Mucosa of descending colon (tissue), 3 donors: ENCODE data around the gene GHR. TPM values are rescaled to one million over a fixed set of nuclear protein-coding genes. Genes with fewer than 3 reads are reported as not detected.

Experiments
- ATAC-seq: fragments of 200-7000 bp; cut with Tn5 transposase; one replicate; pipeline ENCODE4 v1.9.1; 2020; ENCODE audit warnings: mild to moderate bottlenecking, moderate library complexity
- DNase-seq, 3 donors: peaks; one replicate each; pipeline ENCODE4 v3.0.0-alpha.2; 2020
- H3K36me3 ChIP-seq: fragments of 200-600 bp; one replicate; pipeline ENCODE4 v1.8.0; 2021; ENCODE audit warnings: low read depth, mild to moderate bottlenecking
- H3K4me1 ChIP-seq: fragments of 200-600 bp; one replicate; pipeline ENCODE4 v1.8.0; 2021; ENCODE audit warnings: low read depth, mild to moderate bottlenecking
- H3K4me3 ChIP-seq: fragments of 200-600 bp; one replicate; pipeline ENCODE4 v1.8.0; 2021; ENCODE audit warnings: mild to moderate bottlenecking
- H3K9me3 ChIP-seq: fragments of 200-600 bp; one replicate; pipeline ENCODE4 v1.8.0; 2021; ENCODE audit warnings: mild to moderate bottlenecking
- intact Hi-C, 2 donors: fragments of 100-400 bp; cut with DNase I in 1 of 2; cut with micrococcal nuclease in 1 of 2; formaldehyde crosslinking; loops; one replicate each; pipeline versions ENCODE4 v1.11.0 to v1.11.1; 2022; cut with DNase I, micrococcal nuclease
- total RNA-seq, 3 donors: library from RNA; stranded (reverse); fragmentation: NEBNext Ultra II Directional in 2 of 3; extraction: Animal tissue kit (Norgen Biotek cat#: 25700) in 2 of 3; gene quantifications; one replicate each; pipeline versions ENCODE4 v1.2.1 to v1.2.4, GENCODE V29; 2021 to 2023
- TF ChIP-seq, protein P1 (sequence below): fragments of 200-600 bp; IDR thresholded peaks from one replicate; pipeline ENCODE4 v1.8.0; 2022; ENCODE audit warnings: antibody characterized with exemption, mild to moderate bottlenecking
- donor health status: DM: no; HTN: no; CAD: no; lungs with moderate emphysema.
- donor health status: DM: no; HTN: no; CAD: no.
- donor health status: DM: no; HTN: yes; CAD: no.

GHR gene
- total RNA-seq, 3 donors from 2014 or later: 8.7 to 10.3 (median 9.8) TPM

DNA sequence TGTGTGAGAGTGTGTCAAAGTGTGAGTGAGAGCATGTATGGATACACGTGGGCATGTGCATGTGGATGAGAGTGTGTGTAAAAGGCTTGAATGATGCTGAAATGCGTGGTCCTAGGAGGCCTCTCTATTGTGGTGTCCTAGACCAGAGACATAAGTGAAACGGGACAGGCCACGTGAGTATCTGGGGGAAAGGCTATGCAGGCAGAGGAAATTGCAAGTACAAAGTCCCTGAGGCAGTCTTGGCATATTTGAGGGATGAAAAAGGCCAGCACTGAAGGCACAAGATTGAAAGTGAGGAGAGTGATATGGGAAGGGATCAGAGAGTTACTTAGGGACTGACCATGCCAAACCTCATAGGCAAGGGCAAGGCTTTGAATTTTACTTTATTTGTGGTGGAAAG lies 266.2 kb downstream of the GHR start:
- H3K4me1 ChIP-seq: no peaks in the 10 kb centered on the region
- intact Hi-C loops: no loop called here
- DNase-seq (no peak), ATAC-seq (no peak)
- TF ChIP-seq, protein P1, sequence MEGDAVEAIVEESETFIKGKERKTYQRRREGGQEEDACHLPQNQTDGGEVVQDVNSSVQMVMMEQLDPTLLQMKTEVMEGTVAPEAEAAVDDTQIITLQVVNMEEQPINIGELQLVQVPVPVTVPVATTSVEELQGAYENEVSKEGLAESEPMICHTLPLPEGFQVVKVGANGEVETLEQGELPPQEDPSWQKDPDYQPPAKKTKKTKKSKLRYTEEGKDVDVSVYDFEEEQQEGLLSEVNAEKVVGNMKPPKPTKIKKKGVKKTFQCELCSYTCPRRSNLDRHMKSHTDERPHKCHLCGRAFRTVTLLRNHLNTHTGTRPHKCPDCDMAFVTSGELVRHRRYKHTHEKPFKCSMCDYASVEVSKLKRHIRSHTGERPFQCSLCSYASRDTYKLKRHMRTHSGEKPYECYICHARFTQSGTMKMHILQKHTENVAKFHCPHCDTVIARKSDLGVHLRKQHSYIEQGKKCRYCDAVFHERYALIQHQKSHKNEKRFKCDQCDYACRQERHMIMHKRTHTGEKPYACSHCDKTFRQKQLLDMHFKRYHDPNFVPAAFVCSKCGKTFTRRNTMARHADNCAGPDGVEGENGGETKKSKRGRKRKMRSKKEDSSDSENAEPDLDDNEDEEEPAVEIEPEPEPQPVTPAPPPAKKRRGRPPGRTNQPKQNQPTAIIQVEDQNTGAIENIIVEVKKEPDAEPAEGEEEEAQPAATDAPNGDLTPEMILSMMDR: no peak
- H3K9me3 ChIP-seq: no peaks in the 10 kb centered on the region
- no peaks in the 10 kb centered on the region for H3K36me3 ChIP-seq
- H3K4me3 ChIP-seq: no peak overlapping the region

DNA sequence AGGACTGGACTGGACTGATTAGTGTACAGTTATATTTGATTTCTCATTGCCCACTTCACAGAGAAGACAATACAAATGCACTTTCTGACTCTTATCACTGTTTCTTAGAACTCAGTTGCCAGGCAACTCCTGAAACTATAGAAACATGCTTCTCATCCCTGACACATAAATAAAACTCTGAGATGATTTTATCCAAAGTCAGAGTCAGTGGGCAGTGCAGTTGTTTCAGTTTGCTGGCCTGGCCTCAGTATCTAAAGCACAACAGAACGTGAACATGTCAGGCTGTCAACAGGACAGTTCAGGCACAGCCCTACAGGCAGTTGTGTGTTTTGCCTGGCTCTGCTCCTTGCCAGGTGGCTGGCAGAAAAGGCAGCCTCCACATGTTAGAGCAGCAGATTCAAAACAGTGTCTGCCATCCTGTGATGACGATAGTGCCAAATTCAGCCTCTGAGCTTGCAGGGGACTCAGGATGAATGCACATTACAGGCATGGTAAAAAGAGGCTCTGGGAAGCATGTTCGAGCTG lies 268.2 kb downstream of the GHR start:
- DNase-seq (no peak), ATAC-seq (peak; percentile 12)
- no peaks in the 10 kb centered on the region for H3K36me3 ChIP-seq
- H3K4me3 ChIP-seq: no peak overlapping the region
- intact Hi-C loops: no loop called here
- H3K4me1 ChIP-seq: no peaks in the 10 kb centered on the region
- TF ChIP-seq, protein P1: no peak
- H3K9me3 ChIP-seq: no peaks in the 10 kb centered on the region

DNA sequence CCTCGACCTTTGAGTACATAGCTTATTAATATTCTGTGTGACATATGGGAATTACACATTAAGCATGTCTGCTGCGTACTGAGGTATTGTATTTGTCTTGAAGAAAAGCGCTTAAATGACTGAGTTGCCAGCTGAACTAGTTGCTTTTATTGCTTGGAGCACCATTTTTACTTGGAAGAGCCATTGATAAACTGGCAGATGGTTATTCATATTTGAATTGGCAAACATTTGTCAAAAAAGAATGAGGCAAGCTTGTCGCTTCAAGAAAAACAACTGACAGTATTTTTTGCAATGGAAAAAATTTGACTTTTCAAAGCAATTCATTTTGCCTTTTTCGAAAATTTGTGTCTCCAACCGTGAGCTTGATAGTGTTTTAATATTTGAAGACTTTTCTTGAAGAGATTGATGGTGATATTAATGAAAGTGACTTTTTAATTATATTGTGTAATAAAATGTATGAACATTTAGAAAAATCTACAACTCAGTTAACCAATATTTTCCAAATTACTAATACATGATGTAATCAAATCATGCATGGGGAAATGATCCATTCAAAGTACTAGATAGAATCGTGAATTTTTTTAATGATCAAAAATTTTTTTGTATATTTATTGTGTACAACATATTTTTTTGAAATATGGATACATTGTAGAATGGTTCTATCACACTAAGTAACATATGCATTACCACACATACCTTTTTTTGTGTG lies 278.3 kb downstream of the GHR start:
- DNase-seq (no peak), ATAC-seq (no peak)
- Histone ChIP-seq H3K9me3 (peaks cover 8% of the 10 kb centered on the region), H3K36me3 (no peaks in the 10 kb centered on the region), H3K4me3 (no peak overlapping the region), H3K4me1 (no peaks in the 10 kb centered on the region)
- intact Hi-C loops: no loop called here
- TF ChIP-seq, protein P1: no peak

DNA sequence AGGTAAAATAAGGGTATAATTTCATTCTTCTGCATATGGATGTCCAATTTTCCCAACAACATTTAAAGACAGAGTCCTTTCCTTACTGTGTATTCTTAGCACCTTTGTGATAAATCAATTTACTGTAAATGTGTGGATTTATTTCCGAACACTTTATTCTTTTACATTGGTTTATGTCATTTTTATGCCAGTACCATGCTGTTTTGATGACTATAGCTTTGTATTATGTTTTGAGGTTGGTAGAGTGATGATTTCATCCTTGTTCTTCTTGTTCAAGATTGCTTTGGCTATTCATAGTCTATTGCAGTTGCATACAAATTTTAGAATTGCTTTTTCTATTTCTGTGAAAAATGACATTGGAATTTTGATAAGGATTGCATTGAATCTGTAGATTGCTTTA lies 280.0 kb downstream of the GHR start:
- Histone ChIP-seq H3K36me3 (no peaks in the 10 kb centered on the region), H3K9me3 (peaks cover 12% of the 10 kb centered on the region), H3K4me1 (no peaks in the 10 kb centered on the region), H3K4me3 (no peak overlapping the region)
- TF ChIP-seq, protein P1: no peak
- intact Hi-C loops: no loop called here
- DNase-seq (no peak), ATAC-seq (no peak)

DNA sequence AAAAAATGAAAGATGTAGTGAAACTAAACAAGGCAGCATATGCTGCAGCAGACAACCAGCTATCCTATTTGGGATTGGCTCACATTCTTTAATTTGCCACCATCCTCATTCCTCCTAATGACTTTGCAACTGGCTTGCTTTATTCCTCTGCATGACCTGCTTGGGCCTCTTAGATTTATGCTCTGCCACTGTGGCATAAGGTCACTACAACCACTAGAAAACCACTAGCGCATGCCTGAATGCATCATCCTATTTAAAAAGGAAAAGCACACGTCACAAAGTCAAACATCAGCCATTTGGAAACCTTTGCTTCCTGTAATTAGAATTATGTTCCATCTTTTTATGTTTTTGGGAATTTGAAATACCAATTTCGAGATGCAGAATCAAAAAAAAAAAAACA lies 292.5 kb downstream of the GHR start:
- TF ChIP-seq, protein P1: no peak
- ATAC-seq: no peak
- Histone ChIP-seq H3K4me3 (no peak overlapping the region), H3K9me3 (no peaks in the 10 kb centered on the region), H3K4me1 (no peaks in the 10 kb centered on the region), H3K36me3 (no peaks in the 10 kb centered on the region)
- DNase-seq: no peak
- intact Hi-C loops: no loop called here
